ENCODE data around the gene MCL1.
A peak's percentile ranks its signal among the peaks of the same experiment; 100 is the strongest.

GRCh38 chr1:150532860-150533259 is 46.5 kb downstream of the MCL1 start:
- TF ChIP-seq CTCF (IDR thresholded peaks at IDR 0.05) (peak in 1 of 6 experiments; percentile 12), POLR2A (IDR thresholded peaks at IDR 0.05) (no peak)
